Activated T-helper 2 cell treated with anti-CD3 and anti-CD28 coated beads, Interferon-gamma antibody, Interleukin-2, Interleukin-4, amounts not matched to agents 10 μg/mL and 5 μg/mL and 100 μg/mL, durations not matched to agents 14 hours and 24 hours and 36 hours (primary cell): Measurements from ENCODE around the gene MERTK. TPM values are rescaled to one million over a fixed set of nuclear protein-coding genes. Genes with fewer than 3 reads are reported as not detected.
"Not testable (repeated sequence)": the region's sequence is repeated elsewhere in the genome, so short reads cannot be mapped to it uniquely, and the experiment has no call there.

Source experiments
- DNase-seq: peaks from one replicate; pipeline ENCODE4 v3.0.0; 2021; ENCODE audit warnings: low spot score
- H3K27ac Mint-ChIP-seq: one replicate; pipeline ENCODE4 v1.8.0; 2021; ENCODE audit warnings: mixed read lengths
- H3K27me3 Mint-ChIP-seq: one replicate; pipeline ENCODE4 v1.8.0; 2021; ENCODE audit warnings: low read depth, mixed read lengths
- H3K36me3 Mint-ChIP-seq: one replicate; pipeline ENCODE4 v1.8.0; 2021; ENCODE audit warnings: low read depth, mixed read lengths
- H3K4me1 Mint-ChIP-seq: one replicate; pipeline ENCODE4 v1.8.0; 2021; ENCODE audit warnings: low read depth, mixed read lengths
- H3K4me3 Mint-ChIP-seq: one replicate; pipeline ENCODE4 v1.8.0; 2021; ENCODE audit warnings: low read depth, mild to moderate bottlenecking, moderate library complexity, mixed read lengths
- H3K9me3 Mint-ChIP-seq: one replicate; pipeline ENCODE4 v1.8.0; 2021; ENCODE audit warnings: mixed read lengths
- intact Hi-C: fragments of 100-400 bp; cut with micrococcal nuclease; formaldehyde crosslinking; loops from one replicate; pipeline ENCODE4 v1.15.1; 2023
- total RNA-seq: library from RNA; stranded (reverse); gene quantifications from 2 replicates; pipeline ENCODE4 v1.2.3, GENCODE V29; 2022

Gene MERTK
- total RNA-seq, 1 donor from 2014 or later, result 1.0 TPM

DNA sequence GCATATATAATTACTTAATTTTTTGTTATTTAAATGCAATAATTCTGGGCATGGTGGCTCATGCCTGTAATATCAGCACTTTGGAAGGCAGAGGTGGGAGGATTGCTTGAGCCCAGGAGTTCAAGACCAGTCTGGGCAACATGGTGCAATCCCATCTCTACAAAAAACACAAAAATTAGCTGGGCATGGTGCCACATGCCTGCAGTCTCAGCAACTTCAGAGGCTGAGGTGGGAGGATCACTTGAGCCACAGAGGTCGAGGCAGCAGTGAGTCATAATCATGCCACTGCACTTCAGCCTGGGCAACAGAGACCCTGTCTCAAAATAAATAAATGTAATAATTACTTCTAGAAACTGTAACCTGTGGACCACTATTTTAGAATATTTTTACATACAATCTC, 135.2 kb downstream of the MERTK start:
- DNase-seq, result no peak
- Mint-ChIP-seq H3K27me3 (peaks cover 13% of the 10 kb centered on the region), H3K4me1 (peaks cover 4% of the 10 kb centered on the region), H3K27ac (no peak overlapping the region), H3K36me3 (no peaks in the 10 kb centered on the region), H3K9me3 (peaks cover 5% of the 10 kb centered on the region), H3K4me3 (no peak overlapping the region)
- intact Hi-C loops, result no loop called here

DNA sequence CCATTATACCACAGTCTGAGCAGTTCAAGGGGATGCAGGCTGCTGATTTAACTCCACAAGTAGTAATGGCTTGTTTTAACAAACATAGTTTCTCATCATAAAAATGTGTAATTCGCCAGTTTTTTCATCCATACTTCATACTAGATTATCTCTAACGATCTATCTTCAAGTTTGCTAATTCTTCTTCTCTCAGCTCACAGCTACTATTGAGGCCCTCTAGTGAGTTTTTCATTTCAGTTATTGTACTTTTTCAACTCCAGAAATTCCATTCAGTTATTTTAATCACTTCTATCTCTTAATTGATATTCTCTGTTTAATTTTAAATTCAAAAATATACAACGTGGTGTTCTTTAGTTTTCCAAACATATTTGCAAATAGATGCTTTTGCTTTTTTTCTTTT, 136.5 kb downstream of the MERTK start:
- Mint-ChIP-seq H3K4me1 (peaks cover 4% of the 10 kb centered on the region), H3K9me3 (peaks cover 5% of the 10 kb centered on the region), H3K36me3 (no peaks in the 10 kb centered on the region), H3K27me3 (peaks cover 10% of the 10 kb centered on the region), H3K4me3 (no peak overlapping the region), H3K27ac (no peak overlapping the region)
- DNase-seq, result no peak
- intact Hi-C loops, result no loop called here

DNA sequence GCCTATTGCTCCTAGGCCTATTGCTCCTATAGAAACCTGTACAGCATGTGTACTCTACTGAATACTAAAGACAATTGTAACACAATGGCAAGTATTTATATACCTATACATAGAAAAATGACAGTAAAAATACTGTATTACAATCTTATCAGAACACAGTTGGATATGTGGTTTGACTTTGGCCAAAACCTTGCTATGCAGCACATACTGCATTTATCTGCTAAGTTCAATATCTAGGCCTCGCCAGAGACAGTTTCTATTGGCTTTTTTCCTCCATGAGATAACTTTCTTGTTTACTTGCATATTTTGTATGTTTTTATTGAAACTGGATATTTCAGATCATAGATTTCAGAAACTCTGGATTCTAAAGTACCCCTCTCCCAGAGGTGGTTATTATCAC, 137.4 kb downstream of the MERTK start:
- Mint-ChIP-seq H3K27ac (no peak overlapping the region), H3K36me3 (no peaks in the 10 kb centered on the region), H3K4me1 (peaks cover 4% of the 10 kb centered on the region), H3K9me3 (peaks cover 5% of the 10 kb centered on the region), H3K4me3 (no peak overlapping the region), H3K27me3 (peaks cover 10% of the 10 kb centered on the region)
- DNase-seq, result no peak
- intact Hi-C loops, result no loop called here

GRCh38 chr2:112039556-112039955, 141.1 kb downstream of the MERTK start:
- H3K4me1 Mint-ChIP-seq, H3K27ac Mint-ChIP-seq, H3K36me3 Mint-ChIP-seq, intact Hi-C loops, DNase-seq, H3K9me3 Mint-ChIP-seq, H3K4me3 Mint-ChIP-seq: not testable (repeated sequence)
- peaks cover 12% of the 10 kb centered on the region for H3K27me3 Mint-ChIP-seq

- intact Hi-C loops, DNase-seq, H3K4me3 Mint-ChIP-seq, H3K4me1 Mint-ChIP-seq, H3K36me3 Mint-ChIP-seq, H3K9me3 Mint-ChIP-seq, H3K27ac Mint-ChIP-seq: not testable (repeated sequence)
- H3K27me3 Mint-ChIP-seq, result peaks cover 12% of the 10 kb centered on the region
These were observed 141.7 kb downstream of the MERTK start for GRCh38 chr2:112040066-112040465.

GRCh38 chr2:112041460-112041859, 143.1 kb downstream of the MERTK start:
- H3K27me3 Mint-ChIP-seq, result peaks cover 17% of the 10 kb centered on the region
- H3K27ac Mint-ChIP-seq, H3K36me3 Mint-ChIP-seq, H3K4me1 Mint-ChIP-seq, intact Hi-C loops, DNase-seq, H3K9me3 Mint-ChIP-seq, H3K4me3 Mint-ChIP-seq: not testable (repeated sequence)

- Mint-ChIP-seq H3K4me1 (peaks cover 7% of the 10 kb centered on the region), H3K27me3 (peaks cover 21% of the 10 kb centered on the region), H3K36me3 (no peaks in the 10 kb centered on the region), H3K4me3 (no peak overlapping the region), H3K27ac (no peak overlapping the region), H3K9me3 (no peaks in the 10 kb centered on the region)
- intact Hi-C loops, result no loop called here
- DNase-seq, result no peak
These were observed 147.1 kb downstream of the MERTK start for GRCh38 chr2:112045446-112046014.

- peaks cover 7% of the 10 kb centered on the region for H3K4me1 Mint-ChIP-seq
- H3K4me3 Mint-ChIP-seq, result no peak overlapping the region
- no peak overlapping the region for H3K27ac Mint-ChIP-seq
- no peak for DNase-seq
- intact Hi-C loops, result no loop called here
- no peaks in the 10 kb centered on the region for H3K9me3 Mint-ChIP-seq
- no peaks in the 10 kb centered on the region for H3K36me3 Mint-ChIP-seq
- peaks cover 21% of the 10 kb centered on the region for H3K27me3 Mint-ChIP-seq
These were observed 147.8 kb downstream of the MERTK start for GRCh38 chr2:112046231-112046630.

- Mint-ChIP-seq H3K4me1 (peaks cover 7% of the 10 kb centered on the region), H3K36me3 (no peaks in the 10 kb centered on the region), H3K27ac (no peak overlapping the region), H3K4me3 (no peak overlapping the region), H3K9me3 (no peaks in the 10 kb centered on the region), H3K27me3 (peaks cover 21% of the 10 kb centered on the region)
- intact Hi-C loops, result loop anchor here (1.0 kb wide), 1 partner anchor 163 kb away; the partner anchor contains the start of gene ANAPC1
- DNase-seq, result no peak
These were observed 149.3 kb downstream of the MERTK start for GRCh38 chr2:112047537-112048235.

DNA sequence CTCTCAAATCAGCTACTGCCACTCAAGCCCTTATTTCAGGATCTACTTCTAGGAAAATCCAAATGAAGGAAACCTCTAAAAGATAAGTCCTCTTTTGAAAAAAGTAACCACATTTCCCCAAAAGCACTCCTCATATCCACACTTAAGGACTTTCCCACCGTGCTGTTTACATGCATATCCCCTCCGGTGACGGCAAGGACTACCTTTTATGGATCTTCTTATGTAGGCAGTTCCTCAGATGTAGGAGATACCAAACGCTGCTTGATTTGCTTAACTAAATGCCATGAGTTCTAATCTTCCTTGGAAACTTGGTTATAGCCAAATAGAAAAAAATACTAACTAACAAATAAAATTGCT, 149.8 kb downstream of the MERTK start:
- H3K4me3 Mint-ChIP-seq, result no peak overlapping the region
- no peak overlapping the region for H3K27ac Mint-ChIP-seq
- no peaks in the 10 kb centered on the region for H3K9me3 Mint-ChIP-seq
- intact Hi-C loops, result loop anchor here (1.0 kb wide), 1 partner anchor 164 kb away; the partner anchor contains the start of gene ANAPC1
- no peaks in the 10 kb centered on the region for H3K36me3 Mint-ChIP-seq
- peaks cover 7% of the 10 kb centered on the region for H3K4me1 Mint-ChIP-seq
- H3K27me3 Mint-ChIP-seq, result peaks cover 21% of the 10 kb centered on the region
- no peak for DNase-seq

- DNase-seq, result no peak
- Mint-ChIP-seq H3K27me3 (peaks cover 19% of the 10 kb centered on the region), H3K4me1 (peaks cover 12% of the 10 kb centered on the region), H3K4me3 (no peak overlapping the region), H3K36me3 (no peaks in the 10 kb centered on the region), H3K27ac (no peak overlapping the region), H3K9me3 (no peaks in the 10 kb centered on the region)
- intact Hi-C loops, result loop anchor here (1.0 kb wide), 2 partner anchors 162 to 165 kb away; partner anchors contain the start of gene ANAPC1
These were observed 150.5 kb downstream of the MERTK start for GRCh38 chr2:112048887-112049286.

DNA sequence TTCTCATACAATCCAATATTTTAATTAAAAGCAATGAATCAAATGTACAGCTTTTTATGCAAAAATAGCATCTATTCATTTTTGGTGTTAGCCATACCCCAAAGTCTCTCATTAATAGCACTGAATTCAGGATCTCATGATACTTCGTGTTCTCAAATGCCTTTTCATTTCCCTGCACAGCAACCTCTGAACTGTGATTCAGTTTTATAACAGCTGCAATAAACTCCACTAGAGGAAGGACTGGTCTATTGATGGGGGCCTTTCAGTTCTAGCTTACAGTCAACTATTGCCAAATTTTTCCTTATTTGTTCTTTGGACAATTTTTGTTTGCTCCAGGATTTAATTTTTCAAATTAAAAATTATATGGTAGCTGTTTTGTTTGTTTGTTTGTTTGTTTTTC, 151.9 kb downstream of the MERTK start:
- intact Hi-C loops, result loop anchor here (5.0 to 10.0 kb wide), 2 partner anchors 134 to 382 kb away; partner anchors contain the start of gene RGPD8
- H3K27me3 Mint-ChIP-seq, result peaks cover 19% of the 10 kb centered on the region

More for the DNA sequence above, 151.9 kb downstream of the MERTK start:
- no peak for DNase-seq
- H3K9me3 Mint-ChIP-seq, result no peaks in the 10 kb centered on the region
- H3K4me1 Mint-ChIP-seq, result peaks cover 13% of the 10 kb centered on the region
- H3K4me3 Mint-ChIP-seq, result no peak overlapping the region
- H3K36me3 Mint-ChIP-seq, result no peaks in the 10 kb centered on the region
- H3K27ac Mint-ChIP-seq, result no peak overlapping the region
